Amygdala (tissue), 56 donors: Measurements from ENCODE around the gene SPATA13.
"Not testable (repeated sequence)": the region's sequence is repeated elsewhere in the genome, so short reads cannot be mapped to it uniquely, and the experiment has no call there.

ENCODE experiments used
- DNase-seq, 56 donors: peaks; one replicate each; lab custom pipeline; 2025; lab: John Stamatoyannopoulos, UW

The SPATA13 gene

DNA sequence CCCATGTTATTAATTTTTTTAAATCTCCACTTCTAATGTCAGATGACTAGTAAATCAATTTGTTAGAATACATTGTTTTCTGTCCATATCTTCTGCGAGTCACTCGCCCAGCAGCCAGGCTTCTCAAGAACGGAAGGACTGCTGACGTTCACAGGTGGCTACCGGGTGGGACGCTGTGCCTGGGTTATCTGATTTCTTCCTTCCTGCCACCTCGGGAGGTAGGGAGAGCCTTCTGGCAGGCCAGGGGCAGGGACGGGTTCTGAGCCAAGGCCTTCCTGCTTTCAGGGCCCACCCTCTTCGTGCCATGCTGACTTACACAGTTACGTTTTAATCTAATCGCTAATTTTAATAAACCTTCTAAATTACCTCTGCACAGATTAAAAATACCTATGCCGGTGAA lies 140.9 kb downstream of the SPATA13 start:
- no peak for DNase-seq

DNA sequence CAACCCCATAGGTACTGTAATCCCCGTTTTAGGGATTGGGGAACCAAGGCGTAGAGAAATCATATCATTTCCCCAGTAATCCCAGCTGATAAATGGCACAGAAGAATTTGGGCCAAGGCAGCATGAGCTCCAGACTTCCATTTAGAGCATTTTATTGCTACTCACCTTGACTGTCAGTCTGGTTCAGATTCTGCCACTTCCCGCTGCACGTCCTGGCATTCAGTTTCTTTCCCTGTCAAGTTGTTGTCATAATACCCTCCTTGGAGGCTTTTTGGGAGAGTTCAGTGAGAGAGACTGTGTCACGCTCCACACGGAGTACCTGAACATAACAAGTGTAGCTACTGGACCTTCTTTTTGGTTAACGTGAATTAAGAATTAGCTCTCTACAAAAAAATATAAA lies 141.4 kb downstream of the SPATA13 start:
- DNase-seq = no peak

GRCh38 chr13:24304620-24305019 lies 144.1 kb downstream of the SPATA13 start:
- no peak for DNase-seq

DNA sequence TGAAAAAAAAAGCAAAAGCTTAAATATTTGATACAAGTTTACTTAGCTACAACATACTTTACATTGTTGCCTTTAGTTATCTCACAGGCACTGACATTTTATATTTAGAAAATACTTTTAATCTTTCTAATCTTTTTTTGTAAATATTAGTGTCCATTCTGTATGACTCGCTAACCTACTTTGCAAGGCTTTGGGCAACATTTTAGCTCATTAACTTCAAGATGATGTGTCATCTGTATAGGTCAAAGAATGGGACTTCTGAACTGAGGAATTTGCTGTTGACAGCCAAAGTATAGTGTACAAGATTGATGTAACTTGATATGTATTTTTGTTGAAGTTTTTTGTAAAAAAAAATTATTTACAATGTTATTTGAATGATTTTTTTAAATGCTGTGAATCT lies 146.1 kb downstream of the SPATA13 start:
- no peak for DNase-seq

DNA sequence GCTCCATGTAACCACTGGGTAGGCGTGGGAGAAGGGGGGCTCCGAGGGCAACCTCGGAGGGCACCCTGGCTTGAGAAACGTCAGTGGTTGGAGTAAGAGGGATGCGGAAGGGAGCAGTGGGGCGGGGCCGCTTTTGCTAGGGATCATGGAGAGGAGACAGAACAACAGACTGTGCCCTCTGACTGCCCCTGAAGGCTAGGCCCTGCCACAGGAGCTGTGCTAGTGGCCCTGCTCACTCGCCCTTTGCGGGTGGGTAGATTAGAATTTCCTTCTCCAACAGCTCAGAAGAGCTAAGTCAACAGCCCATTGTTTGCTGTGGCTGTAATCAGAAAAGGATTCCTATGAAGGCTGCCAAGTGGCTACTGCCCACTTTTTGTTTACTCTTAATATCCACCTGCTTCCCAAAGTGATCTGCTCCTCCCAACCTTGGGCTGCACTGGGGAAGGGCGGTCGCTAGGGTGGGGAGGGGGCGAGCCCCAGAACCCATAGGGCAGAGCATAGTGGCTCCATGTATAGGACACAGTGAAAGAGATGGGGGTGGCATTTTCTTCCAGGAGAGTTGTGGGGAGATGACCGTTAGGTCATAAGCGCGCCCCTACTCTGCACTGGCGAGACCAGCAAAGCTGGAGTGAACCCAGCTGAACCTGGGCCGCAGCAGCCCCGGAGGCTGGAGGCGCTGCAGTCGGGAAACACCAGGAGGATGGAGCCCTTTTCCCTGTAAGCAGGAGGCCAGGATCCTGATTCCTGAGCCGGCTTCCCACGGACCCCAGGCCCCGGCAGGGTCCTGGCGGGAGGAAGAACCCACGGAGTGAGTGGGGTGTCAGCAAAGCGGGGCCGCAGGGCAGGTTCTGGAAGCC lies 146.9 kb downstream of the SPATA13 start:
- DNase-seq = no peak

DNA sequence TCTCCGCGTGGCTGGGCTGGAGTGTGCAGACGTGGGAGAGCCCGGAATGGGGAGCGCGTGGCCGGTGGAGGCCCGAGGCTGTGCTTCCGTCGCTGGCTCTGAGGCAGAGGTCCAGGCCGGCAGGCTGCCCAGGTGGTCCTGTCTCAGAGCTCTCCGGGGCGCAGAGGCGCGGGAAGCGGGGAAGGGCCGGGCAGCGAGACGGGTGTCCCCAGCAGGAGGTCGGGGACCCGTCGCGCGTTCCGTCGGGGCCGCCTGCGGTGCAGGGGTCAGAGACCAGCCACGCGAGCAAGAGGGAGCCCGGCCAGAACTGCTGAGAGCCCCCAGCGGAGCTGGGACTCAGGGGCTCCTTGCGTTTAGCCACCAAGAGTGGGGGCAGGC lies 147.5 kb downstream of the SPATA13 start:
- no peak for DNase-seq

DNA sequence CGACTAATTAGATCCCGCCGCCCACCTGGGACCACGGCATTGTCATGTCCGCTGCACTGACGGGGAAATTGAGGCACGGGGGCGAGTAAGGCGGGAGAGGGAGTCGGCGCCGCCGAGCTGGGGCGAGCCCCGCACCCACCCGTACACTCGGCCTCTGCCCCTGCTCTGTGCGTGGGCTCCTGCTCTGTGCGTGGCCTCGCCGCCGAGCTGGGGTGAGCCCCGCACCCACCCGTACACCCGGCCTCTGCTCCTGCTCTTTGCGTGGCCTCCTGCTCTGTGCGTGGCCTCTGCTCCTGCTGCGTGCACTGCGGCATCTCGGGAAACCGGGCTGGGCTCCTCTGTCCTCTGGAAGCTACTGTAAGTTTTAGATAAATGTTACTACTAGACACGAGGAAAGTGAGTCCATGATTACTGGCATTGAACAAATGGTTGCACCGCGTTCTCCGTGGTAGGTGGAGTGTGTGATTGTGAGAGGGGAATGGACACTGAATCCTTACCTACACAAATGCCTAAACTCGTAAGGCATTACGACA lies 148.0 kb downstream of the SPATA13 start:
- DNase-seq = no peak

GRCh38 chr13:24309300-24309699 lies 148.8 kb downstream of the SPATA13 start, which contains the start of gene C1QTNF9:
Gene C1QTNF9 (plus strand): TSS chr13:24309580. CDS start chr13:24316004, 6,424 bp downstream.
- not testable (repeated sequence) for DNase-seq

- no peak for DNase-seq
These were observed 152.9 kb downstream of the SPATA13 start for GRCh38 chr13:24313439-24313838.

GRCh38 chr13:24317835-24318234 lies 157.3 kb downstream of the SPATA13 start:
- not testable (repeated sequence) for DNase-seq

- not testable (repeated sequence) for DNase-seq
These were observed 158.4 kb downstream of the SPATA13 start for GRCh38 chr13:24318878-24319277.

DNA sequence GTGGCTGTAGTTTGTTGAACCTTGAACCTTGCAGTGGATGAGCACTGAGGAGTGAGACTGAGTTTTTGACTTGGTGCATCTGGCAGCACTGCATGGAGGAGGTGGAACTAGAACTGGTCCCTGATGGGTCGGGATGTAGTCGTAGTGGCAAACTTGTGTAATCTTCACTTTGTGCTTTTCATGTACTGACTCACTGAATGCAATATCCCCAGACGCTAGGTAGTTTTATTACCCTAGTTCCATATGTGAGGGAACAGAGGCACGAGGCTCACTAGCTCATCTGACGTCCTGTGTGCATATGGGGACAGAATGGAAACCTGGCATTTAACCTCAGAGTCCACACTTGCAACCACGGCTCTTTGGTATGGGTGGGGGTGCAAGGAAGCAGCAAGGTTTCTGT lies 159.1 kb downstream of the SPATA13 start:
- DNase-seq = not testable (repeated sequence)

- DNase-seq = not testable (repeated sequence)
These were observed 160.9 kb downstream of the SPATA13 start for GRCh38 chr13:24321416-24321815.

DNA sequence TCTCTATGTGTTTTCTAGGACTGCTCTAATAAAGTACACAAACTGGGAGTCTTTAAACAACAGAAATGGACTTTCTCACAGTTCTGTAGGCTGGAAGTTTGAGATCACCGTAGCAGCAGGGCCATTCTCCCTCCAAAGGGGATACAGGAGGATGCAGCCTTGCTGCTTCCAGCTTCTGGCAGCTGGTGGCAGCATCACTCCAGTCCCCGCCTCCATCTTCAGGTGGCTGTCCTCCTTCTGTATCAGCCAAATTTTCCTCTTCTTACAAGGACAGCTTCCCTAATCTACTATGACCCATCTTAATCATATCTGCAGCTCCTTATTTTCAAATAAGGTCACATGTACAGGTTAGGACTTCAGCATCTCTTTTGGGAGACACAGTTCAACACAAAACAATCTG lies 161.9 kb downstream of the SPATA13 start:
- not testable (repeated sequence) for DNase-seq

- no peak for DNase-seq
These were observed 162.7 kb downstream of the SPATA13 start for GRCh38 chr13:24323036-24323738.

DNA sequence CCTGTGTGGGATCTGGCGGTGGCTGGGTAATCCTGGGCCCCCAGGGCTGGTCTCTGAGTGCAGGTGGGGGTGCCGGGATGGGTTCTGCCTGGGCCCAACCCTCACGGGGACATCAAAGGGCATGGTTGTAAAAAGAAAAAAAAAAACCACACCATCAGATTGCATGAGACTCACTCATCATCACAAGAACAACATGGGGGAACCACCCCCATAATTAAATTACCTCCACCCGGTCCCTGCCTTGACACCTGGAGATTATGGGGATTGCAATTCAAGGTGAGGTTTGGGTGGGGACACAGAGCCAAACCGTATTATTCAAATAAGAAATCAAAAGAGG lies 163.2 kb downstream of the SPATA13 start:
- DNase-seq = no peak

DNA sequence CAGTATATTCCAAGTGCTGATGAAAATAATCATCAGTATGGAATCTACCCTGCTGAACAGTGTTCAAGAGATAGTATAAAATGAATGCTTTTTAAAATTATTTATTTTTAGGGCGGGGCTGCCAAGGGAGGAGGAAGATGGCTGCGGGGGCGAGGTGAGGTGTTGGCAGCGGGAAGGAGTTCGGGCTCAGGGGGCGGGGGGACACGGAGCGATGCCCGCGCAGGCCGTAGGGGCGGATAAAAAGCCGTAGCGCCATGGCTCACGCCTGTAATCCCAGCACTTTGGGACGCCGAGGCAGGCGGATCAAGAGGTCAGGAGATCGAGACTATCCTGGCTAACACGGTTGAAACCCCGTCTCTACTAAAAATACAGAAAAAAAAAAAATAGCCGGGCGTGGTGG lies 167.1 kb downstream of the SPATA13 start:
- DNase-seq = not testable (repeated sequence)

DNA sequence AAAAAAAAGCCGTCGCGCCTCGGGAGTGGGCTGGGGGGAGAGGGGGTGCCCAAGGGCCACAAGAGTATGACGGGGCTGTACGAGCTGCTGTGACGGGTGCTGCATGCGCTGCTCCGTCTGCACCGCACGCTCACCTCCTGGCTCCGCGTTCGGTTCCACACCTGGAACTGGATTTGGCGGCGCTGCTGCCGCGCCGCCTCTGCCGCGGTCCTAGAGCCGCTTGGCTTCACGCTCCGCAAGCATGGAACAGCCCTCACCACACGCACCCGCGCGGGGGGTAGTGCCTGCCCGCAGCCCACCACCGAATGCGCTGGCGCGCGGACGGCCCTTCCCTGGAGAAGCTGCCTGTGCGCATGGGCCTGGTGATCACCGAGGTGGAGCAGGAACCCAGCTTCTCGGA lies 167.6 kb downstream of the SPATA13 start:
- DNase-seq = no peak

- DNase-seq = no peak
These were observed 178.2 kb downstream of the SPATA13 start for GRCh38 chr13:24338721-24339120.

GRCh38 chr13:24339937-24340607 lies 179.6 kb downstream of the SPATA13 start:
- DNase-seq = no peak

- DNase-seq = no peak
These were observed 180.1 kb downstream of the SPATA13 start for GRCh38 chr13:24340608-24340955.
